GM15510 (cell line): ENCODE data around the gene RERE.

Experiments
- POLR2A ChIP-seq: IDR thresholded peaks from 3 replicates; pipeline ENCODE4 v1.6.1; 2011; ENCODE audit warnings: borderline replicate concordance; ENCODE audit not compliant: insufficient read length; ENCODE audit errors: extremely low read depth

The RERE gene

DNA sequence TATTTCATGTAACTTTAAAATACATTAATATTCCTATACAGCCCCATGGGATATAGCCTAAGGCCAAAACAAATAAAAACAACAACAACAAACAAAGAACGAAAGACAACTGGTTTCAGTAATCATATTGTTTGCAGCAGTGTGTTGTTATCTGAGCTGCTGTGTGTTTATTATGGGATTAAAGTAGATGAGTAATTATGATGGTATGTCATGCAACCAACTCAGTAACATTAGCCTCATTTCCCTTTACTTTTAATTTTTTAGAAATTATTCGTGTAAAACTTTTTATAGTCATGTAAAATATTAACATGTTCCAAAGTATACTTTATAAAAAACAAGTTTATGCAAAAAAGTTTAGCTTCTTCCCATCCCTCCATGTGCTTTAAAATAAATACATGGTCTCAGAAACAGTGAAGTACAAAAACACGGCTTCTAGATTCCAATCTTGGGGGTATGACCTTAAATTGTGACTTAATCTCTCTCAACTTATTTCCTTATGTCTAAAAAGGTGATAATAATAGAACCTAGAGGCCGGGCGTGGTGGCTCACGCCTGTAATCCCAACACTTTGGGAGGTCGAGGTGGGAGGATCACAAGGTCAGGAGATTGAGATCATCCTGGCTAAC, 323.4 kb downstream of the RERE start:
- TF ChIP-seq POLR2A = no peak

DNA sequence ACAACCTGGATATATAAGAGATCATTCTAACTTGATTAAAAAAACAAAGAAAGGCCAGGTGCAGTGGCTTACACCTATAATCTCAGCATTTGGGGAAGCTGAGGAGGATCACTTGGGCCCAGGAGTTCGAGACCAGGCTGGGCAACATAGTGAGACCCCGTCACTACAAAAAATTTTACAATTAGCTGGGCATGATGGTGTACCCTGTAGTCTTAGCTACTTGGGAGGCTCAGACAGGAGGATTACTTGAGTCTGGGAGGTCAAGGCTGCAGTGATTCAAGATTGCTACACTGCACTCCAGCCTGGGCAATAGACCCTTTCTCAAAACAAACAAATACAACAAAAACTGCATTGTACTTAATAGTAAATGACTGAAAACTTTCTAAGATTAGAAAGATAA, 330.2 kb downstream of the RERE start:
- no peak for TF ChIP-seq POLR2A

DNA sequence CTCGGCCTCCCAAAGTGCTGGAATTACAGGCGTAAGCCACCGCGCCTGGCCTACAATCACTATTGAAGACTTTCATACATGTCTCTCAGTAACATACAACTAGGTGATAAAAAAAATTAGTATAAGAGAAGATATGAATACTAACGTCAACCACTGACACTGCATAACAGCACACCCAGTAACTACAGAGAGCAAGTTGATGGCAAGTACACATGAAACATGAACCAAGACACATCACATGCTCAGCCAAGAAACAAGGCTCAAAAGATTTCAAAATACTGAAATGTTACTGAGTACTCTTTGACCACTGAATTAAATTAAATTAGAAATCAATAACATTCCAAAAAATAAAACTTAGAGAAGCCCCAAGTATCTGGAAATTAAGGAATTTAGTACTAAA, 331.4 kb downstream of the RERE start:
- no peak for TF ChIP-seq POLR2A

DNA sequence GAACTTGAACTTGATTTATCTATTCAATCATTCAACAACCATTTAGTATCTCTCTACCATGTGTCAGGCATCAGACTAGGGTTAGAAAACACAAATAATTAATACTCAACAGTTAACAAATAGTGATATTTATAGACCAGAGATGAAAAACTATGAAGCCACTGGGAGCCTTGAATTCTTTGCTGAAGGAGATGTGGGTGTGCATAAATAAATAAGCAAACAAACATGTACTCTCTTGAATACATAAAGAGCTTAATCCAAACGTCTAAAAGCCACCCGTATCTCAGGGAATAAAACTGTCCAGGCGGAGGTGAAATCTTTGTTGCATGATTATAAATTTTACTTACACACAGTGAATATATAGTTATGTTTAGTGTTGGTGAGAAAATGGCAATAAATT, 333.9 kb downstream of the RERE start:
- no peak for TF ChIP-seq POLR2A

DNA sequence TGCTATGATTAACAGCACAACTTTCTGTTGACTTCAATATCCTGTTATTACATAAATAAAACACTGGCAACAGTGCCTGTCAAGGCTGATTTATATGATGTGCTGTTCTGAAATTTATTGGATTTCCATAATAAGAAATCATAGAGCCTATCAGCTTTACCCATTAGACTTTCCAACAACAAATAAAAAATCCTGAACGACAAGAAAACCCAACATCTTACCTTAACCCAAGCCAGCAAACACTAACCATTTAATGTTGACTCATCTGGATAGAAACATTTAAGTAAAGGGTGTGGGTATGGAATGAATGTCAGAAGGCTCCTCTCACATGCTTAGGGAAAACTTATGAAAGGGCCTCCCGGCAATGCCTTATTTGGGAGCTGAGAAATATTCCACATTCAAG, 334.5 kb downstream of the RERE start:
- no peak for TF ChIP-seq POLR2A

DNA sequence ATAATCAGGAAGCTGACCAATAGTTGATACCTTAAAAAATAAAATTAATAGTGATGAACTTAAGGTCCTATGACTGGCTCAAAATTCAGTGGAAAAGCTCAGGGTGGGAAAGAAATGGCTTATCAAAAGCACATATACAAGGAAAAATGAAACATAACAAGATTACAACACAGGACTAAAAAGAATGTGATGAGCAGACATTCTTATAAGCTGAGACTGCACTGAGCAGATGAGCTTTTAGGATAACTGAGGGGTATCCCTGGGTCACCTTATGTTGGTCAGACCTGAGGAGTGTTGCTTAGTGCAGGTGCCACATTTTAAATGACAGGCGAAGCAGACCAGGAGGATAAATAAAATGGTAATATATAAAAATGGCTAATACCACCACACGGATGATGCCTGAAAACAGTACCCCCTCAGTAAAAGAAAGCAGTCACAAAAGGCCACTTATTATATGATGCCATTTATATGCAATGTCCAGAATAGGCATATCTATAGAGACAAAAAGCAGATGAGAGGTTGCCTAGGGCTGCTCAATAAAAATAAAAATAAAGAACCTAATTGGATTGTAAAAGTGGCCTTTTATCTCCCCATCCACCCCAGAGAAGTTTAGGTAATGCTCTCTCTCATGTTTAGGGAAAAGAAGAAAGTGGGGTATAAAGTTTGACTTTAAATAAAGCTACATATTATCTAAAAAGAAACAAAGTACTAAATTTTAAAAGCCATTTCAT, 335.6 kb downstream of the RERE start:
- TF ChIP-seq POLR2A = no peak

DNA sequence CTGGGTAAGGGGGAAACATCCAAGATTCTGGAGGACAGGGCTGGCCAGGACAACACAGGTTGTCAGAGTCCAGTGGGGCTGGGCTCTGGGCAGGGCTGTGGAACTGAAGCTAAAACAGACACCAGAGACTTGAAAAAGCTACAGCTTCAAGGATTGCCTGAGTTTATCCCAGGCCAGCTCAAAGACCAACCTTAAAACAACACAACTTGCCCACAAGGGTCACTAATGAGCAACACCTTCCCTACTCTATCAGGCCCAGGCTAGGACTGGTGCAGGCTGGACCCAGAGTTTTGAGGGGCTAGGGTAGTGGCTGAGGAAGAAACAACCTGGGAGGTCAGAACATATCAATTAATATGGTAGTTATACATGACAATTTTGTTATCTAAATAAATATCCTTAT, 338.9 kb downstream of the RERE start:
- TF ChIP-seq POLR2A = no peak

DNA sequence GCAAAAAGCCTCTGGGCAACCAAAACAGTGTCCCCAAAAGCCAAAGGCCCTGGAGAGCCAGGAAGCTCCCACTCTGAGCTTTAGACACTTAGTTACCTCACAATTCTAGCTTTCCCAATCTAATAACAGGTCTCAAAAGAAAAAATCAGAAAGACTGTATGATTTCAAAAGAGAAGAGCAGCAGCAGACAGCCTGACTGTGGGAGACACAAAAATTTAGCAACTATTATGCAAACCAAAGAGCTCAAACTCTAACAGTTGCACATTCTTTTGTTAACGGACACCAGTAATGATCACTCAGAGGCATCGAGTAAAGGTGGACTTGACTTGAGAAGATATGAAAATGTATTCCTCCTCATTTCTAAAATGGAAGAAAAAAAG, 339.5 kb downstream of the RERE start:
- TF ChIP-seq POLR2A = no peak

DNA sequence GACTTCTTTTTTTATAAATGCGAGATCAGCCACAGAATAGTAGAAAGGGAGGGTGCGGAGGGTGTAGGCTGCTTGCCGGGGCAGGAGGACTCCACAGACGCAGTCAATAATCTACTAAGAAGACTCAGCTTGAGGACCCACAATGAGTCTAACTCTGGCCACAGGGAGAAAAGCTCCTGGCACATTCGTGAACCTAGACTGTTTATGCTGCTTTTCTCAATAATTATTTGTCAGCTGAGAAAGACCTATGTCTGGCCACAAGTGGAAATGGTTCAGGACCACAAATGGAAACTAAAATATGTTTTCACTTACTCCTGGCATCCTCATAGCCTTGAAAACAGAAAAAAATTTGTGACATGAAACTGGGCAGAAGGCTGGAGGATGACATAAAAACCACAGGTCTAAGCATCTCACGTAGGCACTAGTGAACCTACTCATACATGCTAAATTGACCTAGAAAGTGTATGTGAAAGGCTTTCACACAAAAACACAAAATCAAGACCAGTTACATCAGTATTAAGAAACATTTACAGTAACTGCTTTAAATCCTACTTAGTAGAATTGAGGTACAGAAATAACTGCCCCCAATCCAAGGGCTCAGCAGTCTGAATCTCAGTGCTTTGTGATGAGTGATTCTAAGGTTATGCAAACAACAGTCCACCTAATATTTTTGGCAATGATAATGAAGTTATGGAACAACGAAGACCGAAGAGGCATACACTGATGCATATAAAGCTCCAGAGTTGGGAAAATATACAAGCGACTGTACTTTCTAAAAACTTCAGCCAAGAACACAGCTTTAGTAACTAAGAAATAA, 340.1 kb downstream of the RERE start:
- TF ChIP-seq POLR2A = no peak

DNA sequence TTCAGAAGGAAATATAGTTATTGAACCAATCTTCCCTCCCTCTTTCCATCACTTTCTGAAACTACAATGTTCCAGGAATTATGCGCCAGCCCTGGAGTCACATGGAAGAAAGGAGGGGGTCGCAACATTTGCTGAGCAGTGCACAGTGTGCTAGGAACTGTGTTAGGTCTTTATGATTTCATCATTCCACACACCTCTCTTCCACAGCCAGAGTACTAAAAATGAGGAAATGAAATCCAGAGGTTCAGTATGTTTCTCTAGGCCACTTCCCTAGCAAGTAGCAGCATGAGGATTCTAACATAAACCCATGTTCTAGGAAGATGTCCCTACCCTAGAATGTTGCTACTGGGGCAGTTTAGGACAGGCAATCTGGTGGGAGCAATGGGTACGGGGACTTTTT, 341.4 kb downstream of the RERE start:
- TF ChIP-seq POLR2A = no peak

DNA sequence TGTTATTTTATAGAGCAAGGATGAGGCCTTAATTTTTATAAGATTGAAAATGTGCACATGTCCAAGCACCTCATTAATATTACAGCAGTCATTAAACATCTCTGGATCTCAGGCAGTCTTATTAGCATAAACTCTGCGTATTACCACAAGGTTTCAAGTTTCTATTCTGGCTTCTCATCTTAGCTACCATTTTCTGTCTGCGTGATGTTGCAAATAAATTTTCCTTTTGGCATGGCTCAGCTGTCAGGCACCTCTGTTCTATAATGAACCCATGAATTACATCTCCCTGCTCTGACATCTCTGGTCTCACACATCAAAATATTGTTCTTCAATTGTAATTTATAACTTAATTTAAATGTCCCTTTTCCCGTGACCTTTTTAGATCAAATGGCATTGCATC, 343.1 kb downstream of the RERE start:
- no peak for TF ChIP-seq POLR2A

DNA sequence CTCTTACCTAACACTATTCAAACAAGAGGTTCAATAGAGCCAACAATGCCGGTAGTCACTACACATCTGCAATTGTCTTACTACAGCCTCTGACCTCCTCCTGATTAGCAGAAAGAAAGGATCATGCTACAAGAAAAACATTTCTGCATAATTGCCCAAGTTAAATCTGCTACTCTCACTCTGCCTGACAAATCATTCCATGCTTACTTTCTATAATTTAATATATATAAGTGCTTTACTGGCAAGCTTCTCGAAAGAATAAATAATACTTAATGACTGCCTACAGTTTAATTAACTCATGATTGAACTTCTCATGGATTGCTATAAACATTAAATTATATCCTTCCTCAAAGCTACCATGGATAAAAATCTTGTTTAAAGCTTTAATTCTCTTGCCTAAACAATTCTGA, 343.5 kb downstream of the RERE start:
- TF ChIP-seq POLR2A = no peak

DNA sequence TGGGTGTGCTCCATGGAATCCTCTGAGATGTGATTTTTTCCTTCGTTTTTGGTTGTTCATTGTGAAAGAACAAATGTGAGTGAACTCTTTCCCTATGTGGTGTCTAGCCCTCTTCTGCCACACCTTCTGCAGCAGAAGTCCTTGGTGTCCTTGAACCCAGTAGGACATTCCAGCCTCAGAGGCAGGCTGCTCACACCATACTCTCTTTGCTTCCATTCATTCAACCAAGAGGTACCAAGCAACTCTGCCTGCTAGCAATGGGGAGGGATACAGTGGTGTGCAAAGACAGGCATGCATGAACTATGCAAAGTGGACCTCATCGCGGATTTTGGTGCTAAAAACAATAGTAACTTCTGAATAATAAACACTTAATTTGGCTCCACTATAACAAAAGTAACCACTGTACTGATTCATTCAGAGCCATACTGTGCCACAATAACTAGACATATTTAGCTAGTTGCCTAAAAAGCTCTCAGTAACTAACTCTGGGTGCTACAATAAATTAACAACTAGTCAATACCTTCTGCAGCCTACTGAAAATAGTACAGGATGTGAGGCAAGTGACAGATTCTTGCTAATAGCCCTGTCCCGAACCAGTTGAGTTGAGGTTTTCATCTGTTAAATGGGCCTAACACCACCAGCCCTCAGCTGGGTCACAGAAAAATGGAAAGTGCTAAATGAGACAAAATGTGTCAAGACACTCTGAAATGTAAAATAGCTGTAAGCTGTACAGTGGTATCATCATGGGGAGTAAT, 344.1 kb downstream of the RERE start:
- no peak for TF ChIP-seq POLR2A

DNA sequence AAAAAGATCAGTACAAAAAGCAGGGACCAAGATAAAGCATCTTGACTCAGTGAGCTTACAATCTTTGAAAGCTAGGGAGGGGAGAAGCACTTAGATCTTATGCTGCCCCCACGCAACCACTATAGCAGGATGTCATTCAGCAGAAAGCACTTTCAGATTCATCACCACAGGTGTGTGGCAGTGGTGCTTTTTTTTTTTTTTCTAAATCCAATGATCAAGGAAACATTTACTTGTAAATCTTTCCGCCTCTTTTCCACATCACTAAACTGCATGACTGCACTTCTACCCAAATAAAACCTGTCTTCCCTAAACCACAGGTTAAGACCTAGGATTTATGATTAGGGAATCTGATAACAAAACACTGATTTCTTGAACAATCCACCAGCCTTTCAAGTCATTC, 344.8 kb downstream of the RERE start:
- no peak for TF ChIP-seq POLR2A

DNA sequence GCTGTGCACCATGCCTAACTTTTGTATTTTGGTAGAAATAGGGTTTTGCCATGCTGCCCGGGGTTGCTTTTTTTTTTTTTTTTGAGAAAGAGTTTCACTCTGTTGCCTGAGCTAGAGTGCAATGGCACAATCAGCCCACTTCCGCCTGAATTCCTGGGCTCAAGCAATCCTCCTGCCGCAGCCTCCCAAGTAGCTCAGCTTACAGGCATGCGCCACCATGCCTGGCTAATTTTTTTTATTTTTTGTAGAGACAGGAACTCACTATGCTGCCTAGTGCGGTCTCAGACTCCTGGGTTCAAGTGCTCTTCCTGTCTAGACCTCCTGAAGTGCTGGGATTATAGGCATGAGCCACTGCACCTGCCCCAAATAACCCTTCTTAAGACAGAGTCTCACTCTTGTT, 346.0 kb downstream of the RERE start:
- TF ChIP-seq POLR2A = no peak
